ENCODE data around the gene SLC25A5.
"Not testable (repeated sequence)": the region's sequence is repeated elsewhere in the genome, so short reads cannot be mapped to it uniquely, and the experiment has no call there.

The SLC25A5 gene

GRCh38 chrX:119482041-119482440 is 13.8 kb downstream of the SLC25A5 start:
- peaks cover 0 to 4% (median 1%) of the 10 kb centered on the region in 4 experiments for H3K4me1 ChIP-seq (ENCODE audit: control extremely low read depth in 1 of 4, control insufficient read depth in 4 of 4, insufficient read depth in 4 of 4, low read length in 3 of 4)
- no peaks in the 10 kb centered on the region for H3K9me3 ChIP-seq (ENCODE audit: control extremely low read depth in 1 of 5, control insufficient read depth in 4 of 5, insufficient read depth in 2 of 5, low read depth in 1 of 5, low read length in 4 of 5)
- no peak for DNase-seq
- 63% methylated on average over 8 of the region's 10 CpGs for WGBS (ENCODE audit: insufficient coverage)
- ChIA-PET POLR2A (no interaction called here), CTCF (interaction anchor here (0.9 to 2.6 kb wide), 10 partner anchors 9 to 75 kb away, joined by 3 to 9 read pairs (median 4); no protein-coding TSS in a partner anchor)
- peak overlapping the region; percentile 12 to 73 (median 43) for H3K4me3 ChIP-seq (ENCODE audit: control insufficient read depth in 1 of 7, extremely low read depth in 1 of 7, insufficient read depth in 4 of 7, low read depth in 2 of 7, low read length in 6 of 7)
- no peaks in the 10 kb centered on the region for H3K36me3 ChIP-seq (ENCODE audit: control insufficient read depth in 4 of 4, insufficient read depth in 4 of 4, low read length in 3 of 4)
- H3K27me3 ChIP-seq (replicated peaks in 2 of 5; ENCODE audit: control insufficient read depth in 4 of 5, insufficient read depth in 5 of 5, low read length in 4 of 5), result peaks cover 0 to 5% (median 0%) of the 10 kb centered on the region in 5 experiments
- H3K27ac ChIP-seq (ENCODE audit: insufficient read depth in 1 of 2, low read depth in 1 of 2, low read length in 2 of 2, poor library complexity in 1 of 2, severe bottlenecking in 2 of 2), result peak overlapping the region in 1 of 2 experiments; percentile 5

- peak overlapping the region; percentile 12 to 73 (median 43) for H3K4me3 ChIP-seq (ENCODE audit: control insufficient read depth in 1 of 7, extremely low read depth in 1 of 7, insufficient read depth in 4 of 7, low read depth in 2 of 7, low read length in 6 of 7)
These were observed 14.5 kb downstream of the SLC25A5 start for GRCh38 chrX:119482481-119483480.

GRCh38 chrX:119486745-119487144 is 18.5 kb downstream of the SLC25A5 start:
- ChIA-PET POLR2A (no interaction called here), CTCF (interaction anchor here (0.6 to 7.3 kb wide), 5 partner anchors 8 to 25 kb away, joined by 3 to 56 read pairs (median 4); no protein-coding TSS in a partner anchor)
- Histone ChIP-seq H3K9me3 (ENCODE audit: control extremely low read depth in 1 of 5, control insufficient read depth in 4 of 5, insufficient read depth in 2 of 5, low read depth in 1 of 5, low read length in 4 of 5) (no peaks in the 10 kb centered on the region), H3K36me3 (ENCODE audit: control insufficient read depth in 4 of 4, insufficient read depth in 4 of 4, low read length in 3 of 4) (no peaks in the 10 kb centered on the region), H3K27me3 (replicated peaks in 2 of 5; ENCODE audit: control insufficient read depth in 4 of 5, insufficient read depth in 5 of 5, low read length in 4 of 5) (peaks cover 0 to 5% (median 0%) of the 10 kb centered on the region in 5 experiments), H3K27ac (ENCODE audit: insufficient read depth in 1 of 2, low read depth in 1 of 2, low read length in 2 of 2, poor library complexity in 1 of 2, severe bottlenecking in 2 of 2) (no peak overlapping the region), H3K4me1 (ENCODE audit: control extremely low read depth in 1 of 4, control insufficient read depth in 4 of 4, insufficient read depth in 4 of 4, low read length in 3 of 4) (peaks cover 0 to 4% (median 1%) of the 10 kb centered on the region in 4 experiments), H3K4me3 (ENCODE audit: control insufficient read depth in 1 of 7, extremely low read depth in 1 of 7, insufficient read depth in 4 of 7, low read depth in 2 of 7, low read length in 6 of 7) (no peak overlapping the region)
- no peak for DNase-seq
- WGBS (ENCODE audit: insufficient coverage), result 82% methylated on average over 9 of the region's 11 CpGs

More at GRCh38 chrX:119482481-119483480, 14.5 kb downstream of the SLC25A5 start:
- ChIA-PET POLR2A (no interaction called here), CTCF (interaction anchor here (0.9 to 2.6 kb wide), 15 partner anchors 9 to 300 kb away, joined by 3 to 10 read pairs (median 4); no protein-coding TSS in a partner anchor)
- DNase-seq, result peak; percentile 68 to 84 (median 79)
- H3K27me3 ChIP-seq (replicated peaks in 2 of 5; ENCODE audit: control insufficient read depth in 4 of 5, insufficient read depth in 5 of 5, low read length in 4 of 5), result peaks cover 0 to 5% (median 0%) of the 10 kb centered on the region in 5 experiments
- no peaks in the 10 kb centered on the region for H3K36me3 ChIP-seq (ENCODE audit: control insufficient read depth in 4 of 4, insufficient read depth in 4 of 4, low read length in 3 of 4)
- no peaks in the 10 kb centered on the region for H3K9me3 ChIP-seq (ENCODE audit: control extremely low read depth in 1 of 5, control insufficient read depth in 4 of 5, insufficient read depth in 2 of 5, low read depth in 1 of 5, low read length in 4 of 5)
- H3K27ac ChIP-seq (ENCODE audit: insufficient read depth in 1 of 2, low read depth in 1 of 2, low read length in 2 of 2, poor library complexity in 1 of 2, severe bottlenecking in 2 of 2), result peak overlapping the region in 1 of 2 experiments; percentile 5
- H3K4me1 ChIP-seq (ENCODE audit: control extremely low read depth in 1 of 4, control insufficient read depth in 4 of 4, insufficient read depth in 4 of 4, low read length in 3 of 4), result peaks cover 0 to 4% (median 1%) of the 10 kb centered on the region in 4 experiments
- WGBS (ENCODE audit: insufficient coverage), result 37% methylated on average over 40 of the region's 48 CpGs

- H3K4me3 ChIP-seq (ENCODE audit: control insufficient read depth in 1 of 7, extremely low read depth in 1 of 7, insufficient read depth in 4 of 7, low read depth in 2 of 7, low read length in 6 of 7); H3K4me1 ChIP-seq (ENCODE audit: control extremely low read depth in 1 of 4, control insufficient read depth in 4 of 4, insufficient read depth in 4 of 4, low read length in 3 of 4); H3K9me3 ChIP-seq (ENCODE audit: control extremely low read depth in 1 of 5, control insufficient read depth in 4 of 5, insufficient read depth in 2 of 5, low read depth in 1 of 5, low read length in 4 of 5); DNase-seq; POLR2A ChIA-PET; H3K36me3 ChIP-seq (ENCODE audit: control insufficient read depth in 4 of 4, insufficient read depth in 4 of 4, low read length in 3 of 4); H3K27ac ChIP-seq (ENCODE audit: insufficient read depth in 1 of 2, low read depth in 1 of 2, low read length in 2 of 2, poor library complexity in 1 of 2, severe bottlenecking in 2 of 2); H3K27me3 ChIP-seq (replicated peaks in 2 of 5; ENCODE audit: control insufficient read depth in 4 of 5, insufficient read depth in 5 of 5, low read length in 4 of 5): not testable (repeated sequence)
- 97% methylated on average over 18 of the region's 24 CpGs for WGBS (ENCODE audit: insufficient coverage)
- CTCF ChIA-PET, result interaction anchor here (1.0 to 7.3 kb wide), 7 partner anchors 8 to 69 kb away, joined by 3 to 56 read pairs (median 6); no protein-coding TSS in a partner anchor
These were observed 19.5 kb downstream of the SLC25A5 start for GRCh38 chrX:119487766-119488165.

- Histone ChIP-seq H3K4me1 (ENCODE audit: control extremely low read depth in 1 of 4, control insufficient read depth in 4 of 4, insufficient read depth in 4 of 4, low read length in 3 of 4) (no peaks in the 10 kb centered on the region), H3K27ac (ENCODE audit: insufficient read depth in 1 of 2, low read depth in 1 of 2, low read length in 2 of 2, poor library complexity in 1 of 2, severe bottlenecking in 2 of 2) (no peak overlapping the region), H3K27me3 (replicated peaks in 2 of 5; ENCODE audit: control insufficient read depth in 4 of 5, insufficient read depth in 5 of 5, low read length in 4 of 5) (no peaks in the 10 kb centered on the region), H3K36me3 (ENCODE audit: control insufficient read depth in 4 of 4, insufficient read depth in 4 of 4, low read length in 3 of 4) (no peaks in the 10 kb centered on the region), H3K4me3 (ENCODE audit: control insufficient read depth in 1 of 7, extremely low read depth in 1 of 7, insufficient read depth in 4 of 7, low read depth in 2 of 7, low read length in 6 of 7) (no peak overlapping the region), H3K9me3 (ENCODE audit: control extremely low read depth in 1 of 5, control insufficient read depth in 4 of 5, insufficient read depth in 2 of 5, low read depth in 1 of 5, low read length in 4 of 5) (no peaks in the 10 kb centered on the region)
- peak in 2 of 3 donors; percentile 49 to 56 for DNase-seq
- POLR2A ChIA-PET, result no interaction called here
- CTCF ChIA-PET, result interaction anchor here (0.6 to 7.3 kb wide), 8 partner anchors 7 to 70 kb away, joined by 3 to 56 read pairs (median 4); no protein-coding TSS in a partner anchor
- 25% methylated on average over 7 of the region's 8 CpGs for WGBS (ENCODE audit: insufficient coverage)
These were observed 20.5 kb downstream of the SLC25A5 start for GRCh38 chrX:119488749-119489148.

GRCh38 chrX:119489212-119490074 is 21.2 kb downstream of the SLC25A5 start:
- POLR2A ChIA-PET, result interaction anchor here (0.6 kb wide), 1 partner anchor 409 kb away, joined by 3 read pairs; no protein-coding TSS in a partner anchor
- CTCF ChIA-PET, result interaction anchor here (0.6 to 7.3 kb wide), 8 partner anchors 8 to 69 kb away, joined by 3 to 56 read pairs (median 5); no protein-coding TSS in a partner anchor
- WGBS (ENCODE audit: insufficient coverage), result 83% methylated on average over 12 of the region's 13 CpGs
- no peaks in the 10 kb centered on the region for H3K9me3 ChIP-seq (ENCODE audit: control extremely low read depth in 1 of 5, control insufficient read depth in 4 of 5, insufficient read depth in 2 of 5, low read depth in 1 of 5, low read length in 4 of 5)
- DNase-seq, result no peak
- H3K4me1 ChIP-seq (ENCODE audit: control extremely low read depth in 1 of 4, control insufficient read depth in 4 of 4, insufficient read depth in 4 of 4, low read length in 3 of 4), result no peaks in the 10 kb centered on the region
- H3K4me3 ChIP-seq (ENCODE audit: control insufficient read depth in 1 of 7, extremely low read depth in 1 of 7, insufficient read depth in 4 of 7, low read depth in 2 of 7, low read length in 6 of 7), result no peak overlapping the region
- no peak overlapping the region for H3K27ac ChIP-seq (ENCODE audit: insufficient read depth in 1 of 2, low read depth in 1 of 2, low read length in 2 of 2, poor library complexity in 1 of 2, severe bottlenecking in 2 of 2)
- no peaks in the 10 kb centered on the region for H3K27me3 ChIP-seq (replicated peaks in 2 of 5; ENCODE audit: control insufficient read depth in 4 of 5, insufficient read depth in 5 of 5, low read length in 4 of 5)
- H3K36me3 ChIP-seq (ENCODE audit: control insufficient read depth in 4 of 4, insufficient read depth in 4 of 4, low read length in 3 of 4), result no peaks in the 10 kb centered on the region
